CD4-positive, alpha-beta T cell (primary cell): ENCODE data around the gene LDAH. TPM values are rescaled to one million over a fixed set of nuclear protein-coding genes. Genes with fewer than 3 reads are reported as not detected.

Experiments used
- ATAC-seq: fragments of 200-7000 bp; cut with Tn5 transposase; one replicate; pipeline ENCODE4 v1.10.0; 2022; ENCODE audit warnings: mild to moderate bottlenecking; ENCODE audit not compliant: poor library complexity
- CTCF ChIA-PET: fragments of 350-600 bp; sonication (Branson Sonifier 250); formaldehyde crosslinking; loops from one replicate; lab custom pipeline; 2021; ENCODE audit warnings: antibody characterized with exemption, inconsistent platforms; lab: Charles Lee
- POLR2A ChIA-PET: fragments of 350-600 bp; sonication (Branson Sonifier 250); formaldehyde crosslinking; loops from one replicate; lab custom pipeline; 2021; ENCODE audit warnings: antibody characterized with exemption, inconsistent platforms; lab: Charles Lee
- DNase-seq, 14 experiments: peaks; one replicate each; pipeline ENCODE4 v3.0.0-alpha.2; 2013 to 2020; ENCODE audit warnings: mixed read lengths in 2 of 14
- H3K27ac ChIP-seq, 2 donors: one replicate each; pipeline versions ENCODE4 v1.5.1 to v1.7.0; 2013; ENCODE audit warnings: low read length in 2 of 2, low read depth in 1 of 2, mild to moderate bottlenecking in 1 of 2
- H3K27me3 ChIP-seq, 2 experiments: 1 replicate in 1 of 2; 2 replicates in 1 of 2; pipeline versions ENCODE4 v1.6.1 to v1.7.0; 2013; ENCODE audit warnings: low read length in 2 of 2, control low read depth in 1 of 2, mild to moderate bottlenecking in 1 of 2, moderate library complexity in 1 of 2; ENCODE audit not compliant: insufficient read depth in 2 of 2, control insufficient read depth in 1 of 2
- H3K36me3 ChIP-seq: one replicate; pipeline ENCODE4 v1.6.1; 2013; ENCODE audit warnings: low read length, control low read depth; ENCODE audit not compliant: insufficient read depth
- H3K4me1 ChIP-seq: one replicate; pipeline ENCODE4 v1.6.1; 2013; ENCODE audit warnings: low read length, control low read depth; ENCODE audit not compliant: insufficient read depth
- H3K4me3 ChIP-seq: one replicate; pipeline ENCODE4 v1.5.1; 2013; ENCODE audit warnings: mild to moderate bottlenecking, low read length, moderate library complexity
- H3K9me3 ChIP-seq, 2 experiments: 1 replicate in 1 of 2; 2 replicates in 1 of 2; pipeline versions ENCODE4 v1.6.1 to v1.7.0; 2013; ENCODE audit warnings: low read length in 2 of 2, mild to moderate bottlenecking in 2 of 2, control low read depth in 1 of 2, moderate library complexity in 1 of 2; ENCODE audit not compliant: control insufficient read depth in 1 of 2, insufficient read depth in 1 of 2
- H3K27ac Mint-ChIP-seq: one replicate; pipeline ENCODE4 v1.8.0; 2020; ENCODE audit warnings: mixed read lengths
- H3K27me3 Mint-ChIP-seq: one replicate; pipeline ENCODE4 v1.8.0; 2021; ENCODE audit warnings: mixed read lengths
- H3K36me3 Mint-ChIP-seq: one replicate; pipeline ENCODE4 v1.8.0; 2021; ENCODE audit warnings: low read depth, mixed read lengths
- H3K4me1 Mint-ChIP-seq: one replicate; pipeline ENCODE4 v1.8.0; 2021; ENCODE audit warnings: low read depth, mixed read lengths
- H3K4me3 Mint-ChIP-seq: one replicate; pipeline ENCODE4 v1.8.0; 2020; ENCODE audit warnings: mild to moderate bottlenecking, mixed read lengths
- H3K9me3 Mint-ChIP-seq: one replicate; pipeline ENCODE4 v1.8.0; 2020; ENCODE audit warnings: mixed read lengths
- intact Hi-C, 2 experiments: fragments of 100-400 bp; cut with DNase I in 1 of 2; cut with micrococcal nuclease in 1 of 2; formaldehyde crosslinking; loops; one replicate each; pipeline versions ENCODE4 v1.15.1 to v1.9.0; 2023 to 2025; cut with DNase I, micrococcal nuclease
- total RNA-seq, 174 experiments: library from RNA in 2 of 174; stranded (reverse) in 2 of 174; gene quantifications; one replicate each; pipeline ENCODE4 v1.2.3 and lab custom pipeline; 2021 to 2026
- TF ChIP-seq, protein P1 (sequence below): fragments of 200-600 bp; IDR thresholded peaks from one replicate; pipeline ENCODE4 v1.8.0; 2022; ENCODE audit warnings: antibody characterized with exemption, mild to moderate bottlenecking

The LDAH gene
- total RNA-seq, 2 experiments from 2014 or later = 6.5 to 7.2 TPM

GRCh38 chr2:20667151-20667530, 155.8 kb downstream of the LDAH start:
- peaks cover 30% of the 10 kb centered on the region for H3K4me1 Mint-ChIP-seq
- Histone ChIP-seq H3K9me3 (peaks cover 0 to 39% of the 10 kb centered on the region in 2 experiments), H3K27ac (no peak overlapping the region), H3K36me3 (no peaks in the 10 kb centered on the region), H3K4me1 (peaks cover 42% of the 10 kb centered on the region), H3K4me3 (peak overlapping the region; percentile 30), H3K27me3 (peaks cover 79 to 92% of the 10 kb centered on the region in 2 experiments)
- peaks cover 80% of the 10 kb centered on the region for H3K27me3 Mint-ChIP-seq
- H3K9me3 Mint-ChIP-seq = no peaks in the 10 kb centered on the region
- POLR2A ChIA-PET = interaction anchor here (1.9 kb wide), 1 partner anchor 16 kb away, joined by 8 read pairs; the partner anchor contains the start of gene HS1BP3
- H3K4me3 Mint-ChIP-seq = no peak overlapping the region
- DNase-seq = peak in 1 of 14 experiments; percentile 62
- intact Hi-C loops = loop anchor here in 1 of 2 experiments (10.0 kb wide), 1 partner anchor 158 kb away; the partner anchor contains the start of gene LDAH
- H3K27ac Mint-ChIP-seq = no peak overlapping the region
- TF ChIP-seq, protein P1, sequence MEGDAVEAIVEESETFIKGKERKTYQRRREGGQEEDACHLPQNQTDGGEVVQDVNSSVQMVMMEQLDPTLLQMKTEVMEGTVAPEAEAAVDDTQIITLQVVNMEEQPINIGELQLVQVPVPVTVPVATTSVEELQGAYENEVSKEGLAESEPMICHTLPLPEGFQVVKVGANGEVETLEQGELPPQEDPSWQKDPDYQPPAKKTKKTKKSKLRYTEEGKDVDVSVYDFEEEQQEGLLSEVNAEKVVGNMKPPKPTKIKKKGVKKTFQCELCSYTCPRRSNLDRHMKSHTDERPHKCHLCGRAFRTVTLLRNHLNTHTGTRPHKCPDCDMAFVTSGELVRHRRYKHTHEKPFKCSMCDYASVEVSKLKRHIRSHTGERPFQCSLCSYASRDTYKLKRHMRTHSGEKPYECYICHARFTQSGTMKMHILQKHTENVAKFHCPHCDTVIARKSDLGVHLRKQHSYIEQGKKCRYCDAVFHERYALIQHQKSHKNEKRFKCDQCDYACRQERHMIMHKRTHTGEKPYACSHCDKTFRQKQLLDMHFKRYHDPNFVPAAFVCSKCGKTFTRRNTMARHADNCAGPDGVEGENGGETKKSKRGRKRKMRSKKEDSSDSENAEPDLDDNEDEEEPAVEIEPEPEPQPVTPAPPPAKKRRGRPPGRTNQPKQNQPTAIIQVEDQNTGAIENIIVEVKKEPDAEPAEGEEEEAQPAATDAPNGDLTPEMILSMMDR = no peak
- peak; percentile 15 for ATAC-seq
- CTCF ChIA-PET = interaction anchor here (1.6 kb wide), 1 partner anchor 296 kb away, joined by 5 read pairs; no protein-coding TSS in a partner anchor
- H3K36me3 Mint-ChIP-seq = no peaks in the 10 kb centered on the region

DNA sequence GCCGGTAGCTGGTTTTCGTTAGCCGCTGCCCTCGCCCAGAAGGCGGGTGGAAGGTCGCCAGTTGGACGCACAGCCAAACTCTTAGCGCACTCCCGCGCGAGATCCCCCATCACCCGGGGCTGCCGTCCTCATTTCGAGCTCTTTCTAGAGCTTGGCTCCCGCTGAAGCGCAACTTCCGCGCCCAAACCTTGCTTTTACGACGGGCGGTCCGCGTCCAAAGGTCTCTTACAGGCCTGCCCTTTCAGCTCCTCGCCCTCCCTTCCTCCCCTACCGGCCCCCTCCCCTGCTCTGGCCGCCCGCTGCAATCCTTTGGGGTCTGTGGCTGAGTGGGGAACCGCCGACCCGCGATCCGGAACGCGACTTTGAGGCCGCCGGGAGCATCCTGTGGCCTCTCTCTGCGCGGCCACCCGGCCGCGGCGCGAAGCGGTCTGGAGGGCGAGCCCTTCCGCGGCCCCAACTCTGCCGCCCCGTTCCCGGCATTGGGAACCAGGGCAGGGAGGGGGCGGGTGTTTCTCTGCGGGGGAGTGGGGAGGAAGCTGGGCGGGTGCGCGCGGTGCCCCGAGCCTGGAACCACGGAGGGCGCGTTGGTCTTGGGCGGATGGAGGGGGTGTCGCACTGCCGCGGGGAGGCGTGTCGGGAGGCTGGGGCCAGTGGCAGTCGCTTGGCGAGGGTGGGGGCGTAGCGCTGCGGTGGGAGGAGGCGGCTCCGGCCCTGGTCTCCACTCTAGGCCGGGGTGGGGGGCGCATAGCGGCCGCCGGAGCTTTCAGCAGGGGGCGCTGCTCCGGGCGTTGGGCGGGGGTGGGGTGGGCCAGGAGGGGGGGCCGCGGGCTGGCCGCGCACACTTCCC, 156.4 kb downstream of the LDAH start, which contains the start of gene GDF7:
TSS of gene GDF7 (plus strand) at position 841 of the 847 bp plus-strand sequence. CDS start 96 bp downstream, outside the sequence.
- intact Hi-C loops = loop anchor here in 1 of 2 experiments (10.0 kb wide), 1 partner anchor 158 kb away; the partner anchor contains the start of gene LDAH
- POLR2A ChIA-PET = interaction anchor here (1.0 to 1.9 kb wide), 4 partner anchors 9 to 220 kb away, joined by 3 to 8 read pairs (median 4); partner anchors contain the start of genes HS1BP3 and RHOB
- H3K4me1 ChIP-seq = peaks cover 42% of the 10 kb centered on the region

GRCh38 chr2:20666005-20666303, 156.9 kb downstream of the LDAH start:
- H3K4me3 ChIP-seq = peak overlapping the region; percentile 44

More for the DNA sequence above, 156.4 kb downstream of the LDAH start, which contains the start of gene GDF7:
- no peaks in the 10 kb centered on the region for H3K36me3 Mint-ChIP-seq
- peaks cover 80% of the 10 kb centered on the region for H3K27me3 Mint-ChIP-seq
- no peaks in the 10 kb centered on the region for H3K9me3 Mint-ChIP-seq
- TF ChIP-seq, protein P1 = no peak
- H3K36me3 ChIP-seq = no peaks in the 10 kb centered on the region
- no peak within 1 kb of the TSS for H3K27ac Mint-ChIP-seq
- ATAC-seq = peak; percentile 40
- H3K27ac ChIP-seq = no peak within 1 kb of the TSS
- H3K4me1 Mint-ChIP-seq = peaks cover 29% of the 10 kb centered on the region
- CTCF ChIA-PET = interaction anchor here (1.6 to 8.0 kb wide), 2 partner anchors 16 to 297 kb away, joined by 5 to 52 read pairs; partner anchors contain the start of gene HS1BP3
- peak in 5 of 14 experiments; percentile 20 to 57 (median 24) for DNase-seq
- H3K4me3 Mint-ChIP-seq = peak within 1 kb of the TSS; percentile 85
- H3K27me3 ChIP-seq = peaks cover 85 to 92% of the 10 kb centered on the region in 2 experiments
- peaks cover 0 to 39% of the 10 kb centered on the region in 2 experiments for H3K9me3 ChIP-seq
- H3K4me3 ChIP-seq = peak within 1 kb of the TSS; percentile 44

More at GRCh38 chr2:20666005-20666303, 156.9 kb downstream of the LDAH start:
- TF ChIP-seq, protein P1 = no peak
- POLR2A ChIA-PET = interaction anchor here (1.0 to 1.9 kb wide), 4 partner anchors 9 to 219 kb away, joined by 3 to 8 read pairs (median 4); partner anchors contain the start of genes HS1BP3 and RHOB
- intact Hi-C loops = loop anchor here in 1 of 2 experiments (10.0 kb wide), 1 partner anchor 159 kb away; the partner anchor contains the start of gene LDAH
- peaks cover 80% of the 10 kb centered on the region for H3K27me3 Mint-ChIP-seq
- CTCF ChIA-PET = interaction anchor here (1.6 to 8.0 kb wide), 2 partner anchors 15 to 297 kb away, joined by 5 to 52 read pairs; partner anchors contain the start of gene HS1BP3
- Histone ChIP-seq H3K27me3 (peaks cover 82 to 88% of the 10 kb centered on the region in 2 experiments), H3K36me3 (no peaks in the 10 kb centered on the region), H3K4me1 (peaks cover 44% of the 10 kb centered on the region), H3K27ac (no peak overlapping the region), H3K9me3 (peaks cover 0 to 33% of the 10 kb centered on the region in 2 experiments)
- H3K9me3 Mint-ChIP-seq = no peaks in the 10 kb centered on the region
- ATAC-seq = peak; percentile 15
- peak in 2 of 14 experiments; percentile 32 to 35 for DNase-seq
- H3K36me3 Mint-ChIP-seq = no peaks in the 10 kb centered on the region
- H3K4me3 Mint-ChIP-seq = peak overlapping the region; percentile 85
- peaks cover 29% of the 10 kb centered on the region for H3K4me1 Mint-ChIP-seq
- no peak overlapping the region for H3K27ac Mint-ChIP-seq
